ENCODE results near the gene FAM174B. TPM values are rescaled to one million over a fixed set of nuclear protein-coding genes. Genes with fewer than 3 reads are reported as not detected.
A peak's percentile ranks its signal among the peaks of the same experiment; 100 is the strongest.

Gene FAM174B
- total and polyA plus RNA-seq, 4 donors = 19.0 to 59.6 (median 42.3) TPM

- TF ChIP-seq, protein P1, sequence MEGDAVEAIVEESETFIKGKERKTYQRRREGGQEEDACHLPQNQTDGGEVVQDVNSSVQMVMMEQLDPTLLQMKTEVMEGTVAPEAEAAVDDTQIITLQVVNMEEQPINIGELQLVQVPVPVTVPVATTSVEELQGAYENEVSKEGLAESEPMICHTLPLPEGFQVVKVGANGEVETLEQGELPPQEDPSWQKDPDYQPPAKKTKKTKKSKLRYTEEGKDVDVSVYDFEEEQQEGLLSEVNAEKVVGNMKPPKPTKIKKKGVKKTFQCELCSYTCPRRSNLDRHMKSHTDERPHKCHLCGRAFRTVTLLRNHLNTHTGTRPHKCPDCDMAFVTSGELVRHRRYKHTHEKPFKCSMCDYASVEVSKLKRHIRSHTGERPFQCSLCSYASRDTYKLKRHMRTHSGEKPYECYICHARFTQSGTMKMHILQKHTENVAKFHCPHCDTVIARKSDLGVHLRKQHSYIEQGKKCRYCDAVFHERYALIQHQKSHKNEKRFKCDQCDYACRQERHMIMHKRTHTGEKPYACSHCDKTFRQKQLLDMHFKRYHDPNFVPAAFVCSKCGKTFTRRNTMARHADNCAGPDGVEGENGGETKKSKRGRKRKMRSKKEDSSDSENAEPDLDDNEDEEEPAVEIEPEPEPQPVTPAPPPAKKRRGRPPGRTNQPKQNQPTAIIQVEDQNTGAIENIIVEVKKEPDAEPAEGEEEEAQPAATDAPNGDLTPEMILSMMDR (IDR thresholded peaks at IDR 0.05; ENCODE audit: control extremely low read depth, extremely low read depth) = no peak
- Histone ChIP-seq H3K36me3 (ENCODE audit: control insufficient read depth in 4 of 4, insufficient read depth in 4 of 4, low read length in 4 of 4) (no peaks in the 10 kb centered on the region), H3K4me3 (no peak overlapping the region), H3K27ac (ENCODE audit: low read depth in 1 of 2, low read length in 1 of 2) (no peak overlapping the region), H3K4me1 (ENCODE audit: control insufficient read depth in 5 of 5, insufficient read depth in 5 of 5, low read length in 5 of 5) (peaks cover 0 to 29% (median 6%) of the 10 kb centered on the region in 5 donors), H3K9ac (ENCODE audit: insufficient read depth in 1 of 2, low read length in 2 of 2) (no peak overlapping the region), H3K9me3 (ENCODE audit: control insufficient read depth in 4 of 4, insufficient read depth in 3 of 4, low read length in 3 of 4) (no peaks in the 10 kb centered on the region), H3K27me3 (ENCODE audit: control insufficient read depth in 3 of 3, insufficient read depth in 3 of 3, low read length in 2 of 3) (no peaks in the 10 kb centered on the region)
- DNase-seq (no peak), ATAC-seq (ENCODE audit: insufficient read depth, low FRiP score) (no peak)
- WGBS, 2 donors = 98 to 100% methylated on average over 2 of the region's 2 CpGs
These were observed 21.0 kb upstream of the FAM174B start for GRCh38 chr15:92676561-92676960.

GRCh38 chr15:92675485-92675884, 19.9 kb upstream of the FAM174B start:
- Histone ChIP-seq H3K9me3 (ENCODE audit: control insufficient read depth in 4 of 4, insufficient read depth in 3 of 4, low read length in 3 of 4) (no peaks in the 10 kb centered on the region), H3K36me3 (ENCODE audit: control insufficient read depth in 4 of 4, insufficient read depth in 4 of 4, low read length in 4 of 4) (no peaks in the 10 kb centered on the region), H3K4me3 (no peak overlapping the region), H3K9ac (ENCODE audit: insufficient read depth in 1 of 2, low read length in 2 of 2) (no peak overlapping the region), H3K27ac (ENCODE audit: low read depth in 1 of 2, low read length in 1 of 2) (no peak overlapping the region), H3K27me3 (ENCODE audit: control insufficient read depth in 3 of 3, insufficient read depth in 3 of 3, low read length in 2 of 3) (no peaks in the 10 kb centered on the region), H3K4me1 (ENCODE audit: control insufficient read depth in 5 of 5, insufficient read depth in 5 of 5, low read length in 5 of 5) (peaks cover 0 to 24% (median 3%) of the 10 kb centered on the region in 5 donors)
- TF ChIP-seq, protein P1 (IDR thresholded peaks at IDR 0.05; ENCODE audit: control extremely low read depth, extremely low read depth) = no peak
- no peak for ATAC-seq (ENCODE audit: insufficient read depth, low FRiP score)
- 95 to 98% methylated on average over 4 of the region's 4 CpGs for WGBS, 2 donors
- DNase-seq = no peak

GRCh38 chr15:92674347-92674746, 18.8 kb upstream of the FAM174B start:
- H3K9ac ChIP-seq (ENCODE audit: insufficient read depth in 1 of 2, low read length in 2 of 2) = no peak overlapping the region
- no peak for DNase-seq
- H3K4me1 ChIP-seq (ENCODE audit: control insufficient read depth in 5 of 5, insufficient read depth in 5 of 5, low read length in 5 of 5) = peaks cover 0 to 28% (median 3%) of the 10 kb centered on the region in 5 donors
- no peak for ATAC-seq (ENCODE audit: insufficient read depth, low FRiP score)
- no peak overlapping the region for H3K27ac ChIP-seq (ENCODE audit: low read depth in 1 of 2, low read length in 1 of 2)
- H3K36me3 ChIP-seq (ENCODE audit: control insufficient read depth in 4 of 4, insufficient read depth in 4 of 4, low read length in 4 of 4) = no peaks in the 10 kb centered on the region
- H3K9me3 ChIP-seq (ENCODE audit: control insufficient read depth in 4 of 4, insufficient read depth in 3 of 4, low read length in 3 of 4) = no peaks in the 10 kb centered on the region
- H3K4me3 ChIP-seq = no peak overlapping the region
- 80 to 93% methylated on average over 6 of the region's 6 CpGs for WGBS, 2 donors
- TF ChIP-seq, protein P1 (IDR thresholded peaks at IDR 0.05; ENCODE audit: control extremely low read depth, extremely low read depth) = no peak
- H3K27me3 ChIP-seq (ENCODE audit: control insufficient read depth in 3 of 3, insufficient read depth in 3 of 3, low read length in 2 of 3) = no peaks in the 10 kb centered on the region

- H3K9me3 ChIP-seq (ENCODE audit: control insufficient read depth in 4 of 4, insufficient read depth in 3 of 4, low read length in 3 of 4) = no peaks in the 10 kb centered on the region
- TF ChIP-seq, protein P1 (IDR thresholded peaks at IDR 0.05; ENCODE audit: control extremely low read depth, extremely low read depth) = no peak
- peaks cover 0 to 45% (median 15%) of the 10 kb centered on the region in 5 donors for H3K4me1 ChIP-seq (ENCODE audit: control insufficient read depth in 5 of 5, insufficient read depth in 5 of 5, low read length in 5 of 5)
- no peak overlapping the region for H3K9ac ChIP-seq (ENCODE audit: insufficient read depth in 1 of 2, low read length in 2 of 2)
- 71 to 79% methylated on average over 6 of the region's 6 CpGs for WGBS, 2 donors
- no peak for ATAC-seq (ENCODE audit: insufficient read depth, low FRiP score)
- no peaks in the 10 kb centered on the region for H3K27me3 ChIP-seq (ENCODE audit: control insufficient read depth in 3 of 3, insufficient read depth in 3 of 3, low read length in 2 of 3)
- peak in 1 of 3 donors; percentile 38 for DNase-seq
- no peak overlapping the region for H3K4me3 ChIP-seq
- no peaks in the 10 kb centered on the region for H3K36me3 ChIP-seq (ENCODE audit: control insufficient read depth in 4 of 4, insufficient read depth in 4 of 4, low read length in 4 of 4)
- H3K27ac ChIP-seq (ENCODE audit: low read depth in 1 of 2, low read length in 1 of 2) = no peak overlapping the region
These were observed 16.5 kb upstream of the FAM174B start for GRCh38 chr15:92672102-92672501.
